Endothelial cell of umbilical vein (primary cell): ENCODE results near the gene SAP130. TPM values are rescaled to one million over a fixed set of nuclear protein-coding genes. Genes with fewer than 3 reads are reported as not detected.

Experiments
- BruUV-seq: library from RNA; stranded (reverse); fragments of 400-500 nt; replicated peaks from 2 replicates; lab custom pipeline; 2021; lab: Mats Ljungman, UMichigan
- CTCF ChIA-PET: fragments of 300-600, 350-600 bp; sonication (Branson Sonifier 250); formaldehyde crosslinking; loops from one replicate; lab custom pipeline; 2021; ENCODE audit warnings: antibody characterized with exemption, inconsistent platforms; lab: Charles Lee
- POLR2A ChIA-PET: fragments of 300-600, 350-600 bp; sonication (Branson Sonifier 250); formaldehyde crosslinking; loops from one replicate; lab custom pipeline; 2021; ENCODE audit warnings: antibody characterized with exemption, inconsistent platforms; lab: Charles Lee
- DNase-seq: peaks from one replicate; pipeline ENCODE4 v3.0.0-alpha.2; 2011; ENCODE audit warnings: low read depth, low spot score
- FAIRE-seq: peaks from 2 replicates; lab custom pipeline; 2011; peaks lifted over from hg19 to GRCh38; lab: Jason Lieb, UNC
- H2AFZ ChIP-seq: 2 replicates; pipeline ENCODE4 v1.6.0; 2012; ENCODE audit warnings: low read depth, low read length, control low read depth, inconsistent platforms
- H3K27ac ChIP-seq: 2 replicates; pipeline ENCODE4 v1.5.1; 2011; ENCODE audit warnings: low read depth, mild to moderate bottlenecking, control low read depth, low read length, moderate library complexity; ENCODE audit not compliant: insufficient read depth
- H3K27me3 ChIP-seq, 2 experiments: 2 replicates each; pipeline versions ENCODE4 v1.6.0 to v1.6.1; 2011; ENCODE audit warnings: low read length in 2 of 2, mixed read lengths in 1 of 2; ENCODE audit not compliant: control insufficient read depth in 2 of 2, insufficient read depth in 2 of 2
- H3K36me3 ChIP-seq, 2 experiments: 2 replicates in 1 of 2; 3 replicates in 1 of 2; pipeline ENCODE4 v1.5.1; 2011; ENCODE audit warnings: low read length in 2 of 2, mild to moderate bottlenecking in 1 of 2, moderate library complexity in 1 of 2; ENCODE audit not compliant: control insufficient read depth in 2 of 2, insufficient read depth in 2 of 2; ENCODE audit errors: extremely low read depth in 1 of 2
- H3K4me1 ChIP-seq: 3 replicates; pipeline ENCODE4 v1.5.1; 2011; ENCODE audit warnings: mild to moderate bottlenecking, low read length; ENCODE audit not compliant: control insufficient read depth, insufficient read depth; ENCODE audit errors: extremely low read depth
- H3K4me2 ChIP-seq: 2 replicates; pipeline ENCODE4 v1.6.1; 2011; ENCODE audit warnings: low read length, control low read depth, mixed read lengths; ENCODE audit not compliant: insufficient read depth
- H3K4me3 ChIP-seq, 3 experiments: fragments of 200-600 bp in 1 of 3; sonication (generic), shearing (Covaris generic) in 1 of 3; replicated peaks in 1 of 3; 2 replicates each; pipeline ENCODE4 v1.5.1; 2011 to 2016; ENCODE audit warnings: control low read depth in 3 of 3, low read length in 3 of 3, mild to moderate bottlenecking in 2 of 3, inconsistent platforms in 1 of 3, low read depth in 1 of 3, moderate library complexity in 1 of 3; ENCODE audit not compliant: insufficient read depth in 1 of 3
- H3K79me2 ChIP-seq: 2 replicates; pipeline ENCODE4 v1.6.0; 2012; ENCODE audit warnings: low read length, inconsistent platforms; ENCODE audit not compliant: control insufficient read depth, insufficient read depth
- H3K9ac ChIP-seq: replicated peaks from 2 replicates; pipeline ENCODE3; 2011; ENCODE audit warnings: low read length, control low read depth; ENCODE audit not compliant: insufficient read depth; ENCODE audit errors: extremely low read depth
- H3K9me1 ChIP-seq: replicated peaks from 3 replicates; pipeline ENCODE4 v1.6.0; 2011; ENCODE audit warnings: mild to moderate bottlenecking, low read length; ENCODE audit not compliant: control insufficient read depth, insufficient read depth; ENCODE audit errors: extremely low read depth
- H3K9me3 ChIP-seq: replicated peaks from 2 replicates; pipeline ENCODE4 v1.5.1; 2012; ENCODE audit warnings: low read length, inconsistent platforms; ENCODE audit not compliant: control insufficient read depth, insufficient read depth
- H4K20me1 ChIP-seq: replicated peaks from 2 replicates; pipeline ENCODE3; 2011; ENCODE audit warnings: mild to moderate bottlenecking, low read length; ENCODE audit not compliant: control insufficient read depth, insufficient read depth; ENCODE audit errors: extremely low read depth
- CTCF ChIP-seq, 2 donors: IDR thresholded peaks; 1 replicate in 1 of 2; 2 replicates in 1 of 2; pipeline ENCODE4 v1.5.1; 2011; ENCODE audit warnings: low read length in 2 of 2, mild to moderate bottlenecking in 2 of 2, moderate library complexity in 2 of 2, control low read depth in 1 of 2, inconsistent platforms in 1 of 2, low read depth in 1 of 2; ENCODE audit not compliant: insufficient read depth in 1 of 2; ENCODE audit errors: extremely low read depth in 1 of 2
- EZH2 ChIP-seq: IDR thresholded peaks from 2 replicates; pipeline ENCODE4 v1.6.1; 2012; ENCODE audit warnings: borderline replicate concordance, low read depth, mild to moderate bottlenecking, moderate library complexity, low read length, inconsistent platforms; ENCODE audit not compliant: severe bottlenecking
- FOS ChIP-seq: IDR thresholded peaks from 2 replicates; pipeline ENCODE4 v1.6.1; 2011; ENCODE audit warnings: mild to moderate bottlenecking, low read length, moderate library complexity, borderline replicate concordance; ENCODE audit not compliant: insufficient read depth
- GATA2 ChIP-seq: IDR thresholded peaks from 2 replicates; pipeline ENCODE4 v1.7.0; 2011; ENCODE audit warnings: low read depth, mild to moderate bottlenecking, moderate library complexity, mixed read lengths, low read length; ENCODE audit not compliant: insufficient read length, insufficient read depth
- JUN ChIP-seq: IDR thresholded peaks from 2 replicates; pipeline ENCODE4 v1.6.1; 2011; ENCODE audit warnings: borderline replicate concordance, low read depth; ENCODE audit not compliant: insufficient read length, insufficient read depth
- MAX ChIP-seq: IDR thresholded peaks from 2 replicates; pipeline ENCODE4 v1.6.1; 2011; ENCODE audit not compliant: insufficient read depth, insufficient read length
- MYC ChIP-seq: IDR thresholded peaks from one replicate; pipeline ENCODE4 v1.6.1; 2011; ENCODE audit warnings: mild to moderate bottlenecking, low read depth, low read length
- POLR2A ChIP-seq: IDR thresholded peaks from 2 replicates; pipeline ENCODE4 v1.6.1; 2012; ENCODE audit warnings: low read depth, mild to moderate bottlenecking, control low read depth, low read length
- POLR2AphosphoS5 ChIP-seq: IDR thresholded peaks from 2 replicates; pipeline ENCODE4 v1.6.1; 2012; ENCODE audit warnings: low read depth, mild to moderate bottlenecking, control low read depth, low read length, moderate library complexity; ENCODE audit not compliant: insufficient read depth
- dilution Hi-C: fragments of 300-500 bp; cut with MboI; formaldehyde crosslinking; loops from one replicate; pipeline ENCODE4 v1.15.0; 2019; ENCODE audit warnings: low sequenced_read_pairs; ENCODE audit not compliant: extremely low pct_ligation_motif_present
- intact Hi-C: fragments of 100-400 bp; cut with micrococcal nuclease; formaldehyde crosslinking; loops from one replicate; pipeline ENCODE4 v1.10.0; 2022
- polyA plus RNA-seq, 4 experiments: library from polyadenylated mRNA; depleted of rRNA in 3 of 4; stranded (reverse) in 3 of 4; unstranded in 1 of 4; fragments of >200 nt; gene quantifications; 2 replicates each; pipeline versions ENCODE4 v1.2.1 to v1.2.3, GENCODE V29; 2011 to 2012; ENCODE audit warnings: missing spikeins in 1 of 4
- total RNA-seq: library from RNA; stranded (reverse); gene quantifications from 2 replicates; pipeline ENCODE4 v1.2.3, GENCODE V29; 2021

SAP130 gene
- total and polyA plus RNA-seq, 2 donors (not counting 3 experiments of a cell fraction or from before 2014, with no cell fraction given), result 26.8 to 34.3 TPM

DNA sequence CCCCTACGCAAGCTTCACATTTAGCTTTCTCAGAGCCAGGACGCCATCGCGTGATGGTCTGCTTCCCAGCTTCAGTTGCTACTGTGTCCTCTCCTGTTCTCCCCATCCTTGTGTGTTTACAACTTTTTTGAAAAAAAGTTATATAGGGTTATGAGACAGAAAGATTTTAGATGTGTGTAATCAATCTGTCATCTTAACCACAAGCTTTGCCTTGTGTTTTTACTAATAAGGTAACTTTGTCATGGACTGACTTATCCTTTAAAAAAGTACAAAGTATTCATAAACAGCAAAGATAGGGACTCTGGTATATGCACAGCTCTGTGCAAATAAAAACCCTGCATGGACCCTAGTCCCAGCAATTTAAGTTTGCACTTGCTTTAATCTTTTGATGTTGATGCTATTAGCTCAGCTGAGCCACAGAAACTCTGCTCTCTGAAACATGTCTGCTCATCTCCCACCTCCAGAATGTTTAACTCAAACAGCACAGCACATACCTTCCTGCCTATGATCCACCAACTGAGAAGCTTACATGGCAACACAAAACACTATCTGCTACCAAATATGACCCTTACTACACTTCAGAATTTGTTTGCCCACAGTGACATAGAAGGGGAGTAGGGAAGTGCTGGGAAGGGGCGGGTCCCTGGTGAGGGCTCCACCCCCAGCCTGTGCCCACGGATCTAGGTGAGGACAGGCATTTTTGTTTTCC is 42.7 kb downstream of the SAP130 start:
- TF ChIP-seq FOS (no peak), POLR2A (no peak), CTCF (IDR thresholded peaks at IDR 0.05; ENCODE audit: extremely low read depth in 1 of 2, insufficient read depth in 1 of 2, low read depth in 1 of 2, low read length in 2 of 2) (no peak), JUN (no peak), EZH2 (no peak), POLR2AphosphoS5 (no peak), MAX (no peak), MYC (no peak), GATA2 (no peak)
- no peak overlapping the region for H2AFZ ChIP-seq
- no peaks in the 10 kb centered on the region for H3K4me1 ChIP-seq
- H3K27ac ChIP-seq, result no peak overlapping the region
- DNase-seq (no peak), FAIRE-seq (no peak)
- no peaks in the 10 kb centered on the region for H3K9me3 ChIP-seq
- H3K9ac ChIP-seq, result no peak overlapping the region
- intact Hi-C loops (no loop called here), dilution Hi-C loops (no loop called here)
- BruUV-seq, result no TSS peak
- H3K27me3 ChIP-seq, result no peaks in the 10 kb centered on the region
- H3K9me1 ChIP-seq, result no peaks in the 10 kb centered on the region
- no peak overlapping the region for H3K4me2 ChIP-seq
- H3K4me3 ChIP-seq, result no peak overlapping the region
- ChIA-PET CTCF (no interaction called here), POLR2A (no interaction called here)
- no peaks in the 10 kb centered on the region for H4K20me1 ChIP-seq
- no peaks in the 10 kb centered on the region for H3K79me2 ChIP-seq
- H3K36me3 ChIP-seq, result peaks cover 23 to 28% of the 10 kb centered on the region in 2 experiments
